GM21360 (cell line): ENCODE results near the gene SIPA1.

Experiments used
- ATAC-seq: cut with Tn5 transposase; IDR thresholded peaks from one replicate; pipeline ENCODE4 v1.9.1; 2021; ENCODE audit warnings: mild to moderate bottlenecking, moderate library complexity; ENCODE audit not compliant: unreplicated experiment

The SIPA1 gene

GRCh38 chr11:65698205-65698604, 60.3 kb downstream of the SIPA1 start:
- no peak for ATAC-seq

GRCh38 chr11:65699306-65699705, 61.4 kb downstream of the SIPA1 start:
- no peak for ATAC-seq

GRCh38 chr11:65700399-65700798, 62.5 kb downstream of the SIPA1 start:
- ATAC-seq, result no peak
